Erythroblast (primary cell): Measurements from ENCODE around the gene ESR1.

ENCODE experiments used
- GATA1 ChIP-seq: IDR thresholded peaks from 2 replicates; pipeline ENCODE4 v1.6.1; 2011; ENCODE audit warnings: low read depth, mild to moderate bottlenecking, control low read depth, low read length, moderate library complexity
- POLR2A ChIP-seq: IDR thresholded peaks from 2 replicates; pipeline ENCODE4 v1.6.1; 2011; ENCODE audit warnings: mild to moderate bottlenecking, low read length

DNA sequence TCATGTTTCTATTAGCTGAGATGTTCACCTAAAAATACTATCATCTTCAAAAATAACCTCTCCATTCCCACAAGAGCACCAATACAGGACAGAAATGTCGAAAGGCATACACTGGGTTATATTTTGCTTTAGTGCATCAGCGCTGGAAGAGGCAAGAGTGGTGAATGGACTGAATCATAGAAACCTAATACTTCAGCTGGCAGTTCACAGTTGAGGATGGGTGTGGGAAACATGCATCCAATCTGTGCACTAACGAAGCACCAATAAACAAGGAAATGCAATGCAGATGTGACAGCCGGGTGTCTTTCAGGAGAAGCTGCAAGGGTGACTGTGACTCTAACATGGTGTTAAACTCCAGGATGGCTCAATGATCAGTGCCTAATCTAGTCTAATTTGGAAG is 365.8 kb downstream of the ESR1 start:
- TF ChIP-seq POLR2A (no peak), GATA1 (no peak)
